HG03025 (cell line): ENCODE data around the gene SF3B1.
"Not testable (repeated sequence)": the region's sequence is repeated elsewhere in the genome, so short reads cannot be mapped to it uniquely, and the experiment has no call there.

Experiments used
- ATAC-seq: cut with Tn5 transposase; IDR thresholded peaks from one replicate; pipeline ENCODE4 v1.9.1; 2021; ENCODE audit warnings: mild to moderate bottlenecking, moderate library complexity; ENCODE audit not compliant: unreplicated experiment, low FRiP score

The SF3B1 gene

DNA sequence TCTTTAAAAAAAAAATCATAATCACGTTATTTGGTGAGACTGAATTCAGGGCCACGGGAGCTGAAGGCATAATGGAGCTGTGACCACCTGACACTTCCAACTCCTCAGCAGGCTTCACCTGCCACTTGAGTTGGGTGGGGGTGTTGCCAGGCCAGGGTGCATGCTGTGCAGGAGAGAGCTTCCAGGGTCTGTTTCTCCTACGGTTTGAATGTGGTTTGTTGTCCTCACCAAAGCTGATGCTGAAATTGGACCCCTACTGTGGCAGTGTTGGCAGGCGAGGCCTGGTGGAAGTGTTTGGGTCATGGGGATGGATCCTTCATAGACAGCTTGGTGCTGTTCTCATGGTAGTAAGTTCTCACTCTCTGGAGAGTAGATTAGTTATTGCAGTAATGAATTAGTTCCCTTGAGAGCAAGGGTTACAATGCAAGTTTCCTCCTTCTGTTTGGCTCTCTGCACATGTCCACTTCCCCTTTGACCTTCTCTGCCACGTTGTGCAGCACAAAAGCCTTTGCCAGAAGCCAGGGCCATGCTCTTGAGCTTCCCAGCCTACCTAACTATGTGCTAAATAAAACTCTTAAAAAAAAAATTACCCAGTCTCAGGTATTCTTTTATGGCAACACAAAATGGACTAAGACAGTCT lies 86.0 kb downstream of the SF3B1 start:
- no peak for ATAC-seq

DNA sequence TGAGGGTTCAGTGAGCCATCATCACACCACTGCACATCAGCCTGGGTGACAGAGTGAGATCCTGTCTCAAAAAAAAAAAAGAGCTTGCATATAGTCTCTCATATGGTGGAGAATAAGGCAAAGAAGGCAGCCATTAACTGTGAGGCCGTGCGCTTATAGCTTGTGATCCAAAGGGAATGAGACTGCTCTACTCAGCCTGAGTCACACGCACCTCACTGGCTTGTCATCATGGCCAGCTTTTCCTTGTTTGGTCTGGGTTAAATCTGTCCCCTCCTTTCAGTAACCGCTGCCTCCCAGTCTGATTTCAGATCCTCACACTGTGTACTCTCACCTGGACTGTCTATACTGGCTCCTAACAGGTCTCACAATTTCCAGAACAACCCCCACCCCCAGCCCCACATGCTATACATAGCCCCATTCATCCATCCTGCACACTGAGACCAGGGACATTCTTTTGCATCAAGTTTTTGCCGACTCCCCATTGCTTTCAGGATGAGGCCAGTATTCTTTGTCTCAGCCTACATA lies 88.9 kb downstream of the SF3B1 start:
- no peak for ATAC-seq

DNA sequence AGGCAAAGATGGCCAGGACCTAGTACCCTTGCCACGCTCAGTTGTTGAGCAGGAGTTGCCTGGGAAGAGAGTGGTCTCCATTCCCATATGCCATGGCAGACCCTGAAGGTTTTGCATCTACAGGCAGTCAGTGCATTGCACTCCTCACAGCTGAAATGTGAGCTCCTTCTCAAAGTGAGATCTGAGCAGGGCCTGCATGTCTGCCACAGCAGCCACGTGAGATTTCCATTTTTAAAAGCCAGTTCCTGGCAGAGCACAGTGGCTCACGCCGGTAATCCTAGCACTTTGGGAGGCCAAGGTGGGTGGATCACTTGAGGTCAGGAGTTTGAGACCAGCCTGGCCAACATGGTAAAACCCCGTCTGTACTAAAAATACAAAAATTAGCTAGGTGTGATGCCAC lies 90.9 kb downstream of the SF3B1 start:
- not testable (repeated sequence) for ATAC-seq

DNA sequence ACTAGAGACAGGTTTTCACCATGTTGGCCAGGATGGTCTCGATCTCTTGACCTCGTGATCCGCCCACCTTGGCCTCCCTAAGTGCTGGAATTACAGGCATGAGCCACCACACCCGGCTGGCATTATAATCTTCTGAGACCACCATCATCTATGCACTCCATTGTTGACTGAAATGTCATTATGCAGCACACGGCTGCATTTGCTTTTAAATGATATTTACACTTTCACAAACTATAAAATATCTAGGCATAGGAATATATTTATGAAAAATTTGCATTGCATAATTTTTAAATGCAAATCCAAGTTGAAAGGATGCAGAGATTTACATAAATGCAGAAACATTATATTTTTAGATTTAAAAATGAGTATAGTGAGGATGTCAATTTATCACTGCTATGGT lies 94.2 kb downstream of the SF3B1 start:
- no peak for ATAC-seq
